T-helper 1 cell treated with Interleukin-12 subunit alpha and Interleukin-12 subunit beta and Interleukin-4 antibody, amounts not matched to agents 30 μg/mL and 1 μg/mL, for 36 hours (primary cell): ENCODE data around the gene PDCD4.

Source experiments
- H3K27ac Mint-ChIP-seq: one replicate; pipeline ENCODE4 v1.8.0; 2021; ENCODE audit warnings: mild to moderate bottlenecking, mixed read lengths
- H3K27me3 Mint-ChIP-seq: one replicate; pipeline ENCODE4 v1.8.0; 2021; ENCODE audit warnings: low read depth, mixed read lengths
- H3K36me3 Mint-ChIP-seq: one replicate; pipeline ENCODE4 v1.8.0; 2021; ENCODE audit warnings: low read depth, mixed read lengths
- H3K4me1 Mint-ChIP-seq: one replicate; pipeline ENCODE4 v1.8.0; 2021; ENCODE audit warnings: low read depth, mixed read lengths
- H3K4me3 Mint-ChIP-seq: one replicate; pipeline ENCODE4 v1.8.0; 2021; ENCODE audit warnings: mild to moderate bottlenecking, moderate library complexity, mixed read lengths
- H3K9me3 Mint-ChIP-seq: one replicate; pipeline ENCODE4 v1.8.0; 2021; ENCODE audit warnings: mixed read lengths

Gene PDCD4

GRCh38 chr10:110872984-110873923 is 1.5 kb downstream of the PDCD4 start:
- Mint-ChIP-seq H3K4me3 (peak overlapping the region; percentile 92), H3K27ac (peak overlapping the region; percentile 95), H3K36me3 (peaks cover 20% of the 10 kb centered on the region), H3K9me3 (no peaks in the 10 kb centered on the region), H3K4me1 (peaks cover 51% of the 10 kb centered on the region), H3K27me3 (no peaks in the 10 kb centered on the region)

GRCh38 chr10:110873951-110874350 is 2.2 kb downstream of the PDCD4 start:
- Mint-ChIP-seq H3K36me3 (peaks cover 21% of the 10 kb centered on the region), H3K4me1 (peaks cover 45% of the 10 kb centered on the region), H3K27ac (peak overlapping the region; percentile 6), H3K27me3 (no peaks in the 10 kb centered on the region), H3K9me3 (no peaks in the 10 kb centered on the region), H3K4me3 (peak overlapping the region; percentile 59)

DNA sequence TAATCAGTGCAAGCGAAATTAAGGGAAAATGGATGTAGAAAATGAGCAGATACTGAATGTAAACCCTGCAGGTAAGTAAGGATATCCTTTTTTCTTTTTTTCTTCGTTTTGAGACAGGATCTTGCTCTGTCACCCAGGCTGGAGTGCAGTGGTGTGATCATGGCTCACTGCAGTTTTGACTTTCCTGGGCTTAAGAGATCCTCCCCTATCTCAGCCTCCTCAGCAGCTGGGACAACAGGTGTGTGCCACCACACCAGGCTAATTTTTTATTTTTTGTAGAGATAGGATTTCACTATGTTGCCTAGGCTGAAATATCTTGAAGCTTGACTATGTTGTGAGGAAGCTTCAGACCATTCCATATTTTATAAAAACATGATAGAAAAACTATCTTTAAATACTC is 4.3 kb downstream of the PDCD4 start:
- Mint-ChIP-seq H3K27me3 (no peaks in the 10 kb centered on the region), H3K27ac (no peak overlapping the region), H3K9me3 (no peaks in the 10 kb centered on the region), H3K36me3 (peaks cover 25% of the 10 kb centered on the region), H3K4me1 (peaks cover 28% of the 10 kb centered on the region), H3K4me3 (no peak overlapping the region)

DNA sequence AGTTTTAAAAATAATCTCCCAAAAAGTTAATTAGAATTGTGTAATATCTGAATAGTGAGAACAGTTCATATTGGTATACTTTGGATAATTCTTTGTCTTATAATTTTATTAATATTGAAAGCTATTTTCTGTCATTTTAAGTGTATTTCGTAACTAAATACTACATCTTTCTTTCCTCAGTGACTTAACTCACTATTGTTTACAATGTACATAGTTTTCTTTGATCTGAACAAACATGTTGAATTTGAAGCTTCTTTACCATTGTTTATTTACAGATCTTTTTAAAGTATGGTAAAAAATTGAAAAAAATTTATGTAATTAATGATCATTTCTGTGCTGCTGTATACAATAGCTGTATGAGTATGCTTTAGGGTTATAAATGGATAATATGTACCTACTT is 5.1 kb downstream of the PDCD4 start:
- Mint-ChIP-seq H3K27me3 (no peaks in the 10 kb centered on the region), H3K4me3 (no peak overlapping the region), H3K4me1 (peaks cover 28% of the 10 kb centered on the region), H3K9me3 (no peaks in the 10 kb centered on the region), H3K36me3 (peaks cover 31% of the 10 kb centered on the region), H3K27ac (no peak overlapping the region)

DNA sequence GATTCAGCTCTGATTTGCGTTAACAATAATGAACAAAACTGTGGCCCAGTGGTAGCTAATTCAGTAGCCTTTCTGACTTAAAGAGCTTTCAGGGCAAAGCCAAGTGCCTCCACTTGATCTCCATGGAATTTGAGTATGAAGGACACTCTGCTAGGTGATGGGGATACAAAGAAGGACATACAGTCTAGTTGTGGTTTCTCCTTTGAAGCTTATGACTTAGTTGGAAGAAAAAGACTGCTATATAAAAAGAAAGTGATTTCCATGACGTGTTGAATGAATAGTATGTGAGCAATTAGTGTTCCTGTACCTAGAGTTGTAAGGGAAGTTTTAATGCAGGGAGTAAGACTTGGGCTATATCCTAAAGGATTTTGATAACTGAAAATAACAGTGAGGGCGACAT is 8.3 kb downstream of the PDCD4 start:
- H3K4me1 Mint-ChIP-seq, result peaks cover 29% of the 10 kb centered on the region
- no peak overlapping the region for H3K27ac Mint-ChIP-seq
- no peaks in the 10 kb centered on the region for H3K27me3 Mint-ChIP-seq
- no peak overlapping the region for H3K4me3 Mint-ChIP-seq
- H3K9me3 Mint-ChIP-seq, result no peaks in the 10 kb centered on the region
- peaks cover 45% of the 10 kb centered on the region for H3K36me3 Mint-ChIP-seq

- H3K27ac Mint-ChIP-seq, result no peak overlapping the region
These were observed 9.5 kb downstream of the PDCD4 start for GRCh38 chr10:110881247-110881646.

DNA sequence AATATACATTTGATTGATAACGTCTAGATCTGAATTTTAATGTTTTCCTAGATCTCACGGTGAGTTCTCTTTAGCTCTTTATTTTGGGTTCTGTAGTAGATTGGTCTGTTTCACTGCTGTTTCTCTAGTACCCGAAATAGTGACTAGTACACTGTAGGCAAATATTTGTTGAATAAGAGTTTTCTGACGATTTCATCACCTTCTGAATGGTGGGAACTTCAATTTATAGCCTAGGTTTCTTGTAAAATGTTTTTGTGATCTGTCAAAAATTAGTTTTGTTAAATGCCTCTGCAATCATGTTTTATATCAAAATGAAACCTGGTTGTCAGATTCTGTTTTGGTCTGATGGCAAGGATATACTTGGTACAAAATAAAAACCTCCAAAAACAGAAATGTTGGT is 10.2 kb downstream of the PDCD4 start:
- H3K36me3 Mint-ChIP-seq, result peaks cover 48% of the 10 kb centered on the region
- no peaks in the 10 kb centered on the region for H3K9me3 Mint-ChIP-seq
- no peaks in the 10 kb centered on the region for H3K27me3 Mint-ChIP-seq
- H3K4me3 Mint-ChIP-seq, result no peak overlapping the region
- H3K4me1 Mint-ChIP-seq, result peaks cover 27% of the 10 kb centered on the region
- H3K27ac Mint-ChIP-seq, result no peak overlapping the region

More at GRCh38 chr10:110881247-110881646, 9.5 kb downstream of the PDCD4 start:
- Mint-ChIP-seq H3K4me3 (no peak overlapping the region), H3K27me3 (no peaks in the 10 kb centered on the region), H3K4me1 (peaks cover 26% of the 10 kb centered on the region), H3K36me3 (peaks cover 47% of the 10 kb centered on the region), H3K9me3 (no peaks in the 10 kb centered on the region)

DNA sequence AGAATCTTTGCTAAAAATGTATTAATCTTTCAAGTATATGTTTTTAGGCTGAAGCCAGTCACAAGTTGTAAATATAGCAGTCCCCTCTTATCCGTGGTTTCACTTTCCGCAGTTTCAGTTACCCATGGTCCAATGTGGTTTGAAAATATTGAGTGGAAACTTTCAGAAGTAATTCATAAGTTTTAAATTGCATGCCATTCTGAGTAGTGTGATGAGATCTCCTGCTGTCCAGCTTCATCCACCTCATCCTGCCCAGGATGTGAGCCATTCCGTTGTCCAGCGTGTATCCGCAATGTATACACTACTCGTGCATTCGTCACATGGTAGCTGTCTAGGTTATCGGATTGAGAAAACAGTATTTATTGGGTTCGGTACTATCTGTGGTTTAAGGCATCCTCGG is 12.2 kb downstream of the PDCD4 start:
- H3K4me3 Mint-ChIP-seq, result peak overlapping the region; percentile 64

GRCh38 chr10:110885932-110886674 is 14.4 kb downstream of the PDCD4 start:
- no peak overlapping the region for H3K27ac Mint-ChIP-seq
- H3K9me3 Mint-ChIP-seq, result no peaks in the 10 kb centered on the region
- H3K4me3 Mint-ChIP-seq, result no peak overlapping the region
- H3K27me3 Mint-ChIP-seq, result no peaks in the 10 kb centered on the region
- peaks cover 50% of the 10 kb centered on the region for H3K36me3 Mint-ChIP-seq
- peaks cover 21% of the 10 kb centered on the region for H3K4me1 Mint-ChIP-seq

More for the DNA sequence above, 12.2 kb downstream of the PDCD4 start:
- H3K27me3 Mint-ChIP-seq, result no peaks in the 10 kb centered on the region
- H3K36me3 Mint-ChIP-seq, result peaks cover 47% of the 10 kb centered on the region
- H3K27ac Mint-ChIP-seq, result no peak overlapping the region
- H3K4me1 Mint-ChIP-seq, result peaks cover 26% of the 10 kb centered on the region
- H3K9me3 Mint-ChIP-seq, result no peaks in the 10 kb centered on the region

GRCh38 chr10:110887560-110887959 is 15.8 kb downstream of the PDCD4 start:
- no peak overlapping the region for H3K4me3 Mint-ChIP-seq
- H3K9me3 Mint-ChIP-seq, result no peaks in the 10 kb centered on the region
- no peak overlapping the region for H3K27ac Mint-ChIP-seq
- H3K27me3 Mint-ChIP-seq, result no peaks in the 10 kb centered on the region
- H3K36me3 Mint-ChIP-seq, result peaks cover 50% of the 10 kb centered on the region
- peaks cover 16% of the 10 kb centered on the region for H3K4me1 Mint-ChIP-seq

GRCh38 chr10:110892602-110893288 is 21.0 kb downstream of the PDCD4 start:
- H3K27me3 Mint-ChIP-seq, result no peaks in the 10 kb centered on the region
- H3K9me3 Mint-ChIP-seq, result no peaks in the 10 kb centered on the region
- H3K36me3 Mint-ChIP-seq, result peaks cover 52% of the 10 kb centered on the region
- no peak overlapping the region for H3K4me3 Mint-ChIP-seq
- peaks cover 4% of the 10 kb centered on the region for H3K4me1 Mint-ChIP-seq
- H3K27ac Mint-ChIP-seq, result no peak overlapping the region

GRCh38 chr10:110893559-110894179 is 21.9 kb downstream of the PDCD4 start:
- Mint-ChIP-seq H3K36me3 (peaks cover 54% of the 10 kb centered on the region), H3K9me3 (no peaks in the 10 kb centered on the region), H3K27me3 (no peaks in the 10 kb centered on the region), H3K4me3 (no peak overlapping the region), H3K27ac (no peak overlapping the region), H3K4me1 (peaks cover 4% of the 10 kb centered on the region)

GRCh38 chr10:110897184-110897583 is 25.5 kb downstream of the PDCD4 start:
- H3K36me3 Mint-ChIP-seq, result peaks cover 48% of the 10 kb centered on the region
- no peak overlapping the region for H3K27ac Mint-ChIP-seq
- H3K4me1 Mint-ChIP-seq, result peaks cover 13% of the 10 kb centered on the region

GRCh38 chr10:110898391-110898790 is 26.7 kb downstream of the PDCD4 start:
- Mint-ChIP-seq H3K27ac (no peak overlapping the region), H3K36me3 (peaks cover 56% of the 10 kb centered on the region), H3K4me3 (no peak overlapping the region), H3K27me3 (no peaks in the 10 kb centered on the region), H3K4me1 (peaks cover 24% of the 10 kb centered on the region), H3K9me3 (no peaks in the 10 kb centered on the region)

More at GRCh38 chr10:110897184-110897583, 25.5 kb downstream of the PDCD4 start:
- Mint-ChIP-seq H3K4me3 (no peak overlapping the region), H3K9me3 (no peaks in the 10 kb centered on the region), H3K27me3 (no peaks in the 10 kb centered on the region)
